WTC11 (cell line): ENCODE results near the gene RNF150. TPM values are rescaled to one million over a fixed set of nuclear protein-coding genes. Genes with fewer than 3 reads are reported as not detected.
"Not testable (repeated sequence)": the region's sequence is repeated elsewhere in the genome, so short reads cannot be mapped to it uniquely, and the experiment has no call there.

Experiments
- ATAC-seq: fragments of 200-7000 bp; cut with Tn5 transposase; 2 replicates; pipeline ENCODE4 v1.10.0; 2021; ENCODE audit warnings: mild to moderate bottlenecking, moderate library complexity
- CTCF ChIA-PET: fragments of 300-600 bp; sonication (Branson Sonifier 250); formaldehyde crosslinking; loops from one replicate; lab custom pipeline; 2021; ENCODE audit warnings: antibody characterized with exemption; lab: Charles Lee
- POLR2A ChIA-PET: fragments of 350-600 bp; sonication (Branson Sonifier 250); formaldehyde crosslinking; loops from one replicate; lab custom pipeline; 2021; ENCODE audit warnings: antibody characterized with exemption; lab: Charles Lee
- DNase-seq: peaks from one replicate; pipeline ENCODE4 v3.0.0; 2021; ENCODE audit warnings: low spot score
- H3K27ac Mint-ChIP-seq: 2 replicates; pipeline ENCODE4 v1.8.0; 2021; ENCODE audit warnings: mixed read lengths
- H3K27me3 Mint-ChIP-seq: 2 replicates; pipeline ENCODE4 v1.8.0; 2021; ENCODE audit warnings: low read depth, mild to moderate bottlenecking, moderate library complexity, mixed read lengths
- H3K36me3 Mint-ChIP-seq: 2 replicates; pipeline ENCODE4 v1.8.0; 2021; ENCODE audit warnings: mixed read lengths
- H3K4me1 Mint-ChIP-seq: 2 replicates; pipeline ENCODE4 v1.8.0; 2022; ENCODE audit warnings: mixed read lengths
- H3K4me3 Mint-ChIP-seq: 2 replicates; pipeline ENCODE4 v1.8.0; 2021; ENCODE audit warnings: mild to moderate bottlenecking, moderate library complexity, mixed read lengths
- H3K9me3 Mint-ChIP-seq: 2 replicates; pipeline ENCODE4 v1.8.0; 2021; ENCODE audit warnings: mixed read lengths
- EMX1 ChIP-seq: fragments of 250-450 bp; sonication (Bioruptor Pico); IDR thresholded peaks from 2 replicates; pipeline ENCODE4 v1.8.0; 2021; ENCODE audit warnings: mild to moderate bottlenecking
- ZNF423 ChIP-seq: fragments of 250-450 bp; sonication (Bioruptor Pico); IDR thresholded peaks from 2 replicates; pipeline ENCODE4 v2.1.2; 2022; ENCODE audit warnings: mild to moderate bottlenecking, moderate library complexity
- total RNA-seq: library from RNA; stranded (reverse); gene quantifications from 3 replicates; pipeline ENCODE4 v1.2.3, GENCODE V29; 2021

Gene RNF150
- total RNA-seq, 1 experiment from 2014 or later, result 5.9 TPM

- Mint-ChIP-seq H3K27ac (no peak overlapping the region), H3K4me3 (no peak overlapping the region), H3K36me3 (no peaks in the 10 kb centered on the region), H3K9me3 (no peaks in the 10 kb centered on the region), H3K27me3 (no peaks in the 10 kb centered on the region; the same call in 1 of the 2 replicates), H3K4me1 (peaks cover 11% of the 10 kb centered on the region)
- no peak for DNase-seq
- TF ChIP-seq EMX1 (CRISPR knock-in tag) (no peak), ZNF423 (CRISPR knock-in tag) (0 out of 2 replicates have a peak, but pooled peaks have one; percentile 9)
- POLR2A ChIA-PET, result no interaction called here
- no peak for ATAC-seq
- CTCF ChIA-PET, result interaction anchor here (1.0 kb wide), 1 partner anchor 55 kb away, joined by 4 read pairs; the partner anchor contains the start of gene TBC1D9
Measured at GRCh38 chr4:140811429-140811828, 321.8 kb downstream of the RNF150 start.

GRCh38 chr4:140810591-140811169 lies 322.6 kb downstream of the RNF150 start:
- ATAC-seq, H3K9me3 Mint-ChIP-seq, DNase-seq, H3K36me3 Mint-ChIP-seq, POLR2A ChIA-PET, H3K27ac Mint-ChIP-seq, H3K27me3 Mint-ChIP-seq, H3K4me3 Mint-ChIP-seq, H3K4me1 Mint-ChIP-seq: not testable (repeated sequence)
- CTCF ChIA-PET, result interaction anchor here (0.7 to 1.0 kb wide), 2 partner anchors 54 to 201 kb away, joined by 3 to 4 read pairs; partner anchors contain the start of gene TBC1D9

Other genes starting within 250 kb of the RNF150 start
- gene ZNF330, start 87.4 kb upstream of the RNF150 start, total RNA-seq, result 37.5 to 48.0 TPM (median 43.9 TPM) in 3 replicates